ENCODE measurements around the gene ATP10A. TPM values are rescaled to one million over a fixed set of nuclear protein-coding genes. Genes with fewer than 3 reads are reported as not detected.

Gene ATP10A
- total RNA-seq, 1 donor from 2014 or later: 0.58 TPM

DNA sequence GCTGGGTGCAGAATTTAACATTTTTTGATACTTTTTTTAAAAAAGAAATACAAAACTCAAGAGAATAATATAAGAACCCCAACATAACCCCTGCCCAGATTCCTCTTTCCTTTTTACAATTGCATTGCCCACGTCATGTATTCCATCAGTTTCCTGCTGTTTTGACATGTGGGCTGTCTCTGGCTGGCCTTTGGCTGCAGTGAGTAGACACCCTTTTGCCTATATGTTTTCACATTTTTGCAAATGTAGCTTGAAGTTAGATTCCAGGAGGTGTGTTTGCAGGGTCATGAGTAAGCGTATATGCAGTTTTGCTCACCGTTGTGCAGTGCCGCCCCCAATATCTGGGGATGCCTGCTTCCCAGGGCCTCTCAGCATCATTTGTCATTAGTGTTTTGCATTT, 28.0 kb upstream of the ATP10A start:
- H3K27ac ChIP-seq (replicated peaks): no peak overlapping the region

DNA sequence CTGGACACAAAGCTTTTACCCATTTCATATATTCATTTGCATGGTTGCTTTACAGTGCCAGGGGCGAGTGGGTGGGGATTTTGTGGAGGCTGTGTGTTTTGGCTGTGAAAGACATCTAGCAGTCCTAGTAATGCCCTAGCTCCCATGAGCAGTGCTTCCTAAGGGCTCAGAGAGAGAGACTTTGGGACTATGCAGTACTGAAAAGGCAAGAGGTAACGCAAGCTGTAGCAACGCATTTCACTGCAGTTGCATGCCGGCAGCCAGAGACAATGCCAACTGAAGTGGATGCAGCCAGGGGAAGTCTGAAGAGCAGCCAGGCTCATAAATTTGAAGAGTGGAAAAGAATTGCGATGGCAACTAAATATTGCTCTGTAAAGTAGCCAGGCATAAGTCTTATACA, 27.4 kb upstream of the ATP10A start:
- Histone ChIP-seq H3K27ac (replicated peaks) (no peak overlapping the region), H3K36me3 (no peaks in the 10 kb centered on the region), H3K4me3 (no peak overlapping the region), H3K27me3 (ENCODE audit: low read depth) (peaks cover 24% of the 10 kb centered on the region), H3K9me3 (replicated peaks) (no peaks in the 10 kb centered on the region), H3K4me1 (peaks cover 9% of the 10 kb centered on the region)
- no peak for DNase-seq
- TF ChIP-seq, protein P1, sequence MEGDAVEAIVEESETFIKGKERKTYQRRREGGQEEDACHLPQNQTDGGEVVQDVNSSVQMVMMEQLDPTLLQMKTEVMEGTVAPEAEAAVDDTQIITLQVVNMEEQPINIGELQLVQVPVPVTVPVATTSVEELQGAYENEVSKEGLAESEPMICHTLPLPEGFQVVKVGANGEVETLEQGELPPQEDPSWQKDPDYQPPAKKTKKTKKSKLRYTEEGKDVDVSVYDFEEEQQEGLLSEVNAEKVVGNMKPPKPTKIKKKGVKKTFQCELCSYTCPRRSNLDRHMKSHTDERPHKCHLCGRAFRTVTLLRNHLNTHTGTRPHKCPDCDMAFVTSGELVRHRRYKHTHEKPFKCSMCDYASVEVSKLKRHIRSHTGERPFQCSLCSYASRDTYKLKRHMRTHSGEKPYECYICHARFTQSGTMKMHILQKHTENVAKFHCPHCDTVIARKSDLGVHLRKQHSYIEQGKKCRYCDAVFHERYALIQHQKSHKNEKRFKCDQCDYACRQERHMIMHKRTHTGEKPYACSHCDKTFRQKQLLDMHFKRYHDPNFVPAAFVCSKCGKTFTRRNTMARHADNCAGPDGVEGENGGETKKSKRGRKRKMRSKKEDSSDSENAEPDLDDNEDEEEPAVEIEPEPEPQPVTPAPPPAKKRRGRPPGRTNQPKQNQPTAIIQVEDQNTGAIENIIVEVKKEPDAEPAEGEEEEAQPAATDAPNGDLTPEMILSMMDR (IDR thresholded peaks at IDR 0.05; ENCODE audit: borderline replicate concordance): no peak
- intact Hi-C loops (cut with micrococcal nuclease): no loop called here

More for the DNA sequence above, 28.0 kb upstream of the ATP10A start:
- DNase-seq: no peak
- Histone ChIP-seq H3K9me3 (replicated peaks) (no peaks in the 10 kb centered on the region), H3K4me1 (peaks cover 7% of the 10 kb centered on the region), H3K36me3 (no peaks in the 10 kb centered on the region), H3K27me3 (ENCODE audit: low read depth) (peaks cover 24% of the 10 kb centered on the region), H3K4me3 (no peak overlapping the region)
- intact Hi-C loops (cut with micrococcal nuclease): no loop called here
- TF ChIP-seq, protein P1 (IDR thresholded peaks at IDR 0.05; ENCODE audit: borderline replicate concordance): no peak

DNA sequence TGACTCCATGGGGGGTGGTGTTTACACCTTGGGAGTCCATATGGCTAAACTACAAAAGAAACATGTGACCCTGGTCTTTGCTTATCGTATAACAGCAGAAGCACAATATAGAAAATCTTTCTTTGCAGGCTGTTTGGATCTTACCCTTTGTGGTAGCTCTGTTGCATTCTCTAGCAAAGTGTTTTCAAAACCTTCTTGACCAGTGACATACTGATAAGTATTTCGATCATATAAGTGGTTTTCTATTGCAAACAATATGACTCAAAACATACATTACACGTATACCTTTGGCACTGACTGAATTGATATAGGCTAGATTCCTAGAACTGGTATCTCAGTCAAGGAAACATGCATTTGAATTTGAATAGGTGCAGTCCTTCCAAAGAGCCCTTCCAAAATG, 24.7 kb upstream of the ATP10A start:
- H3K36me3 ChIP-seq: no peaks in the 10 kb centered on the region
- no peaks in the 10 kb centered on the region for H3K9me3 ChIP-seq (replicated peaks)
- H3K27ac ChIP-seq (replicated peaks): no peak overlapping the region
- intact Hi-C loops (cut with micrococcal nuclease): no loop called here
- TF ChIP-seq, protein P1 (IDR thresholded peaks at IDR 0.05; ENCODE audit: borderline replicate concordance): no peak
- H3K4me1 ChIP-seq: peaks cover 9% of the 10 kb centered on the region
- DNase-seq: no peak
- H3K27me3 ChIP-seq (ENCODE audit: low read depth): peaks cover 28% of the 10 kb centered on the region
- H3K4me3 ChIP-seq: no peak overlapping the region

DNA sequence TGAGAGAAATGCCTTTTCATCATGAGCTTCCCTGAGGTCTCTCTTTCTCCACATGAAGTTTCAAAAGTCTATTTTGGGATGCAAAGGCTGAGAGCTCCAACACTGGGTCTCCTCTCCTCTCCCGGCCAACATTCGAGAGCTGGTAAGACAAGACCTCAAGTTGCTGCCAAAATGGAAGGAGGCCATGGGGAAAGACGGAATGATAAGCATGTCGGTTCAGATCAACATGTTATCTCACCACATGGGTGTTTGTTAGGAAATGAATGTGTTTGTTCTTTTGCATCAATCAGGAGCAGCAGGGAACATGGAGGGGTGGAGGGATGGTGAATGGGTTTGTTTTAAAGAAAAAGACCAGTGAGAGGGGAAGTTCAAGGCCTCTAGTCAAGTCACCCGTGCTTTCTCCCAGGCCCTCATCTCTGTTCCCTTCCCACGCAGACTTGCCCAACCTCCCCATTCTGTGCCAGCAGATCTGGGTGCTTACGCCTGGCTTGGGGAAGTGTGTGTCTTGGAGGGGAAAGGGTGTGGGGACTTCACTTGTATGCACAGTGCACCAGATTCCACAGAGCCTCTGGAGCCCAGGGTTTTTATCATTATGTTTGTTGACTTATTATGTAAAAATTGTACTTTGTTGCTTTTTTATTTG, 23.5 kb upstream of the ATP10A start:
- Histone ChIP-seq H3K4me3 (no peak overlapping the region), H3K36me3 (no peaks in the 10 kb centered on the region), H3K27ac (replicated peaks) (no peak overlapping the region), H3K9me3 (replicated peaks) (no peaks in the 10 kb centered on the region), H3K4me1 (peaks cover 9% of the 10 kb centered on the region), H3K27me3 (ENCODE audit: low read depth) (peaks cover 28% of the 10 kb centered on the region)
- intact Hi-C loops (cut with micrococcal nuclease): no loop called here
- TF ChIP-seq, protein P1 (IDR thresholded peaks at IDR 0.05; ENCODE audit: borderline replicate concordance): no peak
- DNase-seq: no peak

DNA sequence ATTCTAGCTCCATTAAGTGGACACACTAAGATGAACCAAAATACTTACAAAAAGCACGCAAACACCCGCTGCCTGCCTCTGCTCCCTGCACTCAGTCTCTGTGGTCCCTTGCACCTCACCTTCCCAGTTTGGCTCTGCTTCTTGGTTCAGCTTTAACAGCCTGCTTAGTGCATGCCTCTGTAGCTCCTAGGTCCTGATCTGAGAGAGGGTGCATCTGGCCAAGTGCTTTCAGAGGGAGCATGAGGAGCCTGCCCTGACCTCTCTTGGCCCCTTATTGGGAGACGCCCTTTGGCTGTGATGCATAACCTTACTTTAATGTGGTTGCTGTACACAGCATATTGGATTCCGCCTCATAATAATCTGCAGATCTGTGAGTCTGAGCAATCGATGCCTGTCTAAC, 21.2 kb upstream of the ATP10A start:
- TF ChIP-seq, protein P1 (IDR thresholded peaks at IDR 0.05; ENCODE audit: borderline replicate concordance): no peak
- no peak for DNase-seq
- peaks cover 9% of the 10 kb centered on the region for H3K4me1 ChIP-seq
- H3K36me3 ChIP-seq: no peaks in the 10 kb centered on the region
- intact Hi-C loops (cut with micrococcal nuclease): no loop called here
- H3K9me3 ChIP-seq (replicated peaks): no peaks in the 10 kb centered on the region
- H3K4me3 ChIP-seq: no peak overlapping the region
- no peak overlapping the region for H3K27ac ChIP-seq (replicated peaks)
- peaks cover 17% of the 10 kb centered on the region for H3K27me3 ChIP-seq (ENCODE audit: low read depth)

Measured in left ventricle myocardium inferior (tissue), 1 donor.